OCI-M2 (cell line): ENCODE measurements around the gene USP20.
"Not testable (repeated sequence)": the region's sequence is repeated elsewhere in the genome, so short reads cannot be mapped to it uniquely, and the experiment has no call there.

Source experiments
- DNase-seq: peaks from one replicate; lab custom pipeline; 2025; ENCODE audit not compliant: unreplicated experiment; lab: John Stamatoyannopoulos, UW

Gene USP20

GRCh38 chr9:129889122-129889940, 54.1 kb downstream of the USP20 start:
- DNase-seq: no peak

GRCh38 chr9:129889941-129890717, 54.9 kb downstream of the USP20 start:
- no peak for DNase-seq

- not testable (repeated sequence) for DNase-seq
Observed at GRCh38 chr9:129890718-129891299, 55.6 kb downstream of the USP20 start.

- no peak for DNase-seq
Observed at GRCh38 chr9:129891569-129891968, 56.3 kb downstream of the USP20 start.

- DNase-seq: no peak
Observed at GRCh38 chr9:129894120-129894823, 59.0 kb downstream of the USP20 start.

- DNase-seq: no peak
Observed at GRCh38 chr9:129895376-129896268, 60.4 kb downstream of the USP20 start.

- no peak for DNase-seq
Observed at GRCh38 chr9:129897263-129897662, 62.0 kb downstream of the USP20 start.

- DNase-seq: no peak
Observed at GRCh38 chr9:129898185-129898584, 62.9 kb downstream of the USP20 start.

GRCh38 chr9:129899620-129900019, 64.4 kb downstream of the USP20 start:
- DNase-seq: no peak

- no peak for DNase-seq
Observed at GRCh38 chr9:129900263-129901027, 65.2 kb downstream of the USP20 start.

- DNase-seq: no peak
Observed at GRCh38 chr9:129901993-129902739, 66.9 kb downstream of the USP20 start.

- DNase-seq: no peak
Observed at GRCh38 chr9:129902740-129903134, 67.5 kb downstream of the USP20 start.

GRCh38 chr9:129904734-129905133, 69.5 kb downstream of the USP20 start:
- no peak for DNase-seq

GRCh38 chr9:129906298-129906697, 71.0 kb downstream of the USP20 start:
- no peak for DNase-seq

- no peak for DNase-seq
Observed at GRCh38 chr9:129907201-129907600, 71.9 kb downstream of the USP20 start.

GRCh38 chr9:129908906-129909305, 73.6 kb downstream of the USP20 start:
- DNase-seq: no peak

- DNase-seq: no peak
Observed at GRCh38 chr9:129909851-129910250, 74.6 kb downstream of the USP20 start.

- no peak for DNase-seq
Observed at GRCh38 chr9:129910628-129911567, 75.6 kb downstream of the USP20 start.
